Transverse colon (tissue), 4 donors: Measurements from ENCODE around the gene SENP7. TPM values are rescaled to one million over a fixed set of nuclear protein-coding genes. Genes with fewer than 3 reads are reported as not detected.

Experiments used
- DNase-seq: peaks from one replicate; pipeline ENCODE4 v3.0.0-alpha.2; 2019
- H3K27ac ChIP-seq, 4 donors: fragments of 200-600 bp; sonication (generic); 2 replicates each; pipeline ENCODE4 v1.5.1; 2016 to 2018; ENCODE audit warnings: inconsistent platforms in 4 of 4
- H3K27me3 ChIP-seq: fragments of 200-600 bp; sonication (generic); 2 replicates; pipeline ENCODE4 v1.5.1; 2017; ENCODE audit warnings: inconsistent platforms
- H3K36me3 ChIP-seq, 4 donors: fragments of 200-600 bp; sonication (generic); 2 replicates each; pipeline ENCODE4 v1.5.1; 2017 to 2019; ENCODE audit warnings: inconsistent platforms in 4 of 4
- H3K4me1 ChIP-seq, 4 donors: fragments of 200-600 bp; sonication (generic); 2 replicates each; pipeline ENCODE4 v1.5.1; 2017 to 2020; ENCODE audit warnings: inconsistent platforms in 4 of 4
- H3K4me3 ChIP-seq, 4 donors: fragments of 200-600 bp; sonication (generic); 1 replicate in 1 of 4; 2 replicates in 3 of 4; pipeline versions ENCODE4 v1.5.1 to v1.6.1; 2017 to 2019; ENCODE audit warnings: inconsistent platforms in 4 of 4
- H3K9me3 ChIP-seq, 2 donors: fragments of 200-600 bp; sonication (generic); 2 replicates each; pipeline ENCODE4 v1.5.1; 2017 to 2019; ENCODE audit warnings: inconsistent platforms in 2 of 2
- EP300 ChIP-seq: sonication (generic); formaldehyde crosslinking; IDR thresholded peaks from one replicate; pipeline ENCODE4 v1.6.1; 2017; ENCODE audit warnings: antibody characterized with exemption, low read depth
- POLR2A ChIP-seq: fragments of 450-650 bp; IDR thresholded peaks from one replicate; pipeline ENCODE4 v1.6.1; 2016; ENCODE audit warnings: antibody characterized with exemption, mild to moderate bottlenecking, moderate library complexity
- POLR2AphosphoS5 ChIP-seq, 3 donors: sonication (generic); formaldehyde crosslinking; IDR thresholded peaks; one replicate each; pipeline ENCODE4 v1.6.1; 2016; ENCODE audit warnings: antibody characterized with exemption in 3 of 3
- WGBS, 2 donors: methylation state at CpG; one replicate each; pipeline ENCODE4 v1.1.5; 2018; ENCODE audit warnings: low coverage in 1 of 2; 5-methylcytosine and 5-hydroxymethylcytosine counted together
- in situ Hi-C, 4 donors: fragments of 200-750 bp; cut with MboI; loops; one replicate each; pipeline versions ENCODE4 v1.15.0 to v1.15.1; 2017; ENCODE audit warnings: low sequenced_read_pairs in 3 of 4, low pct_ligation_motif_present in 1 of 4, low pct_unique_long_range_greater_than_20kb in 1 of 4
- intact Hi-C: fragments of 100-400 bp; cut with DNase I; formaldehyde crosslinking; loops from one replicate; pipeline ENCODE4 v1.15.1; 2023; ENCODE audit warnings: low total_unique reads
- total RNA-seq, 4 donors: library from RNA; depleted of rRNA; stranded (reverse); fragments of >200 nt; gene quantifications; one replicate each; pipeline ENCODE4 v1.1.0, GENCODE V29; 2016
- TF ChIP-seq, protein P1 (sequence below), 5 experiments: fragments of 200-600 bp in 3 of 5; fragments of 450-650 bp in 2 of 5; sonication (generic) in 3 of 5; IDR thresholded peaks; 1 replicate in 2 of 5; 2 replicates in 3 of 5; pipeline ENCODE4 v1.5.1; 2016 to 2017; ENCODE audit warnings: antibody characterized with exemption in 5 of 5, inconsistent platforms in 3 of 5, mild to moderate bottlenecking in 2 of 5, moderate library complexity in 1 of 5

SENP7 gene
- total RNA-seq, 4 donors from 2014 or later, result 11.9 to 26.2 (median 20.3) TPM

DNA sequence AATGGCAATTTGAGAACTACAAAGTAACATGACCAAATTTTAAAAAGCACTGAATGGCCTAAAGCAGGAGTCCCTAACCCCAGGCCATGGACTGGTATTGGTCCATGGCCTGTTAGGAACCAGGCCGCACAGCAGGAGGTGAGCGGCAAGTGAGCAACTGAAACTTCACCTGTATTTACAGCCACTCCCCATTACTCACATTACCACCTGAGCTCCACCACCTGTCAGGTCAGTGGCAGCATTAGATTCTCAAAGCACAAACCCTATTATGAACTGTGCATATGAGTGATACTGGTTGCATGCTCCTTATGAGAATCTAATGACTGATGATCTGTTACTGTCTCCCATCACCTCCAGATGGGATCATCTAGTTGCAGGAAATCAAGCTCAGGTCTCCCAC is 48.8 kb downstream of the SENP7 start:
- TF ChIP-seq, protein P1, sequence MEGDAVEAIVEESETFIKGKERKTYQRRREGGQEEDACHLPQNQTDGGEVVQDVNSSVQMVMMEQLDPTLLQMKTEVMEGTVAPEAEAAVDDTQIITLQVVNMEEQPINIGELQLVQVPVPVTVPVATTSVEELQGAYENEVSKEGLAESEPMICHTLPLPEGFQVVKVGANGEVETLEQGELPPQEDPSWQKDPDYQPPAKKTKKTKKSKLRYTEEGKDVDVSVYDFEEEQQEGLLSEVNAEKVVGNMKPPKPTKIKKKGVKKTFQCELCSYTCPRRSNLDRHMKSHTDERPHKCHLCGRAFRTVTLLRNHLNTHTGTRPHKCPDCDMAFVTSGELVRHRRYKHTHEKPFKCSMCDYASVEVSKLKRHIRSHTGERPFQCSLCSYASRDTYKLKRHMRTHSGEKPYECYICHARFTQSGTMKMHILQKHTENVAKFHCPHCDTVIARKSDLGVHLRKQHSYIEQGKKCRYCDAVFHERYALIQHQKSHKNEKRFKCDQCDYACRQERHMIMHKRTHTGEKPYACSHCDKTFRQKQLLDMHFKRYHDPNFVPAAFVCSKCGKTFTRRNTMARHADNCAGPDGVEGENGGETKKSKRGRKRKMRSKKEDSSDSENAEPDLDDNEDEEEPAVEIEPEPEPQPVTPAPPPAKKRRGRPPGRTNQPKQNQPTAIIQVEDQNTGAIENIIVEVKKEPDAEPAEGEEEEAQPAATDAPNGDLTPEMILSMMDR (IDR thresholded peaks at IDR 0.05), result no peak
- no peak for TF ChIP-seq POLR2AphosphoS5 (IDR thresholded peaks at IDR 0.05)
- TF ChIP-seq POLR2A, result no peak
- no peak for TF ChIP-seq EP300
- H3K9me3 ChIP-seq, result no peaks in the 10 kb centered on the region
- H3K4me1 ChIP-seq, result no peaks in the 10 kb centered on the region
- H3K27me3 ChIP-seq, result no peaks in the 10 kb centered on the region
- H3K4me3 ChIP-seq, result no peak overlapping the region
- in situ Hi-C loops (no loop called here), intact Hi-C loops (no loop called here)
- H3K36me3 ChIP-seq, result no peaks in the 10 kb centered on the region
- no peak for DNase-seq
- H3K27ac ChIP-seq, result no peak overlapping the region
- WGBS, 2 donors, result 98% methylated on average over 2 of the region's 2 CpGs; no CpG with 5 or more reads in 1 of the 2 donors

DNA sequence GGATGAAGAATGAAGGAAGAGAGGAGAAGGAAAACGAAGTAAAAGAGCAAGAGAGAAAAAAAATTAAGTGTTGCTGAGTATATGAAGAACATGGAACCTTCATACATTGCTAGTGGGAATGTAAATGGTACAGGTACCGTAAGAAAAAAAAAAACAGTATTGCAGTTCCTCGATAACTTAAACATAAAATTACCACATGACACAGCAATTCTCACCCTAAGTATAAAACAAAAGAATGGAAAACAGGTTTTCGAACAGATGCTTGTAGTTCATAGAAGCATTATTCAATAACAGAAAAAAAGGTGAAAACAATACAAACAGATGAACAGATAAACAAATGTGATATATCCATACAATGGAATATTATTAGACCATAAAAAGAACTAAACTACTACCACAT is 51.6 kb downstream of the SENP7 start:
- peaks cover 0 to 4% (median 2%) of the 10 kb centered on the region in 4 donors for H3K36me3 ChIP-seq
- H3K27ac ChIP-seq, result no peak overlapping the region
- no peak overlapping the region for H3K4me3 ChIP-seq
- no peak for DNase-seq
- no peaks in the 10 kb centered on the region for H3K4me1 ChIP-seq
- no peaks in the 10 kb centered on the region for H3K9me3 ChIP-seq
- intact Hi-C loops, result no loop called here
- 84 to 96% methylated on average over 4 of the region's 4 CpGs for WGBS, 2 donors
- H3K27me3 ChIP-seq, result no peaks in the 10 kb centered on the region
- in situ Hi-C loops, result no loop called here
- TF ChIP-seq POLR2A (no peak), POLR2AphosphoS5 (IDR thresholded peaks at IDR 0.05) (no peak), EP300 (no peak)
- TF ChIP-seq, protein P1 (IDR thresholded peaks at IDR 0.05), result no peak

DNA sequence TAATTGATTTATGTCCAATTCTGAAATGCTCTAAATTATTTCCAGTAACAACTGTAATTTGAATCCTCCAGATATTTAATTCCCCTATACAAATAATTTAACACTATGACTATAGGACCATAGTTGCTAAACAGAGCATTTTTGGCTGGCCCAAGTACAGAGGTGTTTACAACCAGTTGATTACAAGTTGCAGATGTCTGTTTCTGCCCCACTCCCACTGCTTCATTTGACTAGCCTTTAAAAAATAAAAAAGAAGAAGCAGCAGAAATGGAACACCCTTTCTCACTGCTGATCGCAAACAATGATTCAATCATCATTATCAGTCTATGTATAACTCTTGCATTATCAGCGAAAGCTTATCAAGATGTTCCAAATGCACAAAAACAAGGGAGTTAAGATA is 54.6 kb downstream of the SENP7 start:
- no peaks in the 10 kb centered on the region for H3K9me3 ChIP-seq
- peaks cover 0 to 4% (median 2%) of the 10 kb centered on the region in 4 donors for H3K36me3 ChIP-seq
- no peaks in the 10 kb centered on the region for H3K4me1 ChIP-seq
- H3K27ac ChIP-seq, result no peak overlapping the region
- no peak overlapping the region for H3K4me3 ChIP-seq
- no peaks in the 10 kb centered on the region for H3K27me3 ChIP-seq
- no peak for DNase-seq
- WGBS, 2 donors, result 90 to 98% methylated on average over 2 of the region's 2 CpGs
- intact Hi-C loops, result no loop called here
- in situ Hi-C loops, result no loop called here
- TF ChIP-seq, protein P1 (IDR thresholded peaks at IDR 0.05), result no peak
- TF ChIP-seq POLR2AphosphoS5 (IDR thresholded peaks at IDR 0.05) (no peak), EP300 (no peak), POLR2A (no peak)

DNA sequence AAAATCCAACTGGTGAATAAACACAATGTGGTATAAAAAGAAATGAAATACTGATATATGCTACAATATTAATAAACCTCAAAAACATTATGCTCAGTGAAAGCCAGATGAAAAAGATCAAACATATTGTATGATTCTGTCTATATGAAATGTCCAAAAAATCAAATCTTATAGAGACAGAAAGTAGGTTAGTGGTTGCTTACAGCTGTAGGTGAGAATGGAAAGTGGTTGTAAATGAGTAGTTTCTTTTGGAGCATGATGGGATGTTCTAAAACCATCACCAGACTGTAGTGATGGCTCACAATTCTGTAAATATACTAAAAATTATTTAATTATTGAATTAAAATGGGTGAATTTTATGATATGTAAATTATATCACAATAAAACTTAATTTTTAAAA is 58.4 kb downstream of the SENP7 start:
- H3K4me3 ChIP-seq, result no peak overlapping the region
- no peak for DNase-seq
- TF ChIP-seq POLR2AphosphoS5 (IDR thresholded peaks at IDR 0.05) (no peak), POLR2A (no peak), EP300 (no peak)
- TF ChIP-seq, protein P1 (IDR thresholded peaks at IDR 0.05), result no peak
- in situ Hi-C loops, result no loop called here
- intact Hi-C loops, result no loop called here
- H3K27ac ChIP-seq, result no peak overlapping the region
- no peaks in the 10 kb centered on the region for H3K27me3 ChIP-seq
- H3K36me3 ChIP-seq, result peaks cover 0 to 4% (median 2%) of the 10 kb centered on the region in 4 donors
- H3K4me1 ChIP-seq, result no peaks in the 10 kb centered on the region
- H3K9me3 ChIP-seq, result no peaks in the 10 kb centered on the region
